PFSK-1 (cell line): ENCODE data around the gene GPC4.

Source experiments
- FOXP2 ChIP-seq: optimal IDR thresholded peaks from 2 replicates; pipeline ENCODE3; 2011; ENCODE audit warnings: borderline replicate concordance, control low read depth, inconsistent platforms; ENCODE audit not compliant: insufficient read depth; ENCODE audit errors: extremely low read length, extremely low read depth
- POLR2AphosphoS5 ChIP-seq: IDR thresholded peaks from 2 replicates; pipeline ENCODE4 v1.6.1; 2012; ENCODE audit warnings: low read depth, mild to moderate bottlenecking, control low read depth, low read length, moderate library complexity
- SIN3A ChIP-seq: IDR thresholded peaks from 2 replicates; pipeline ENCODE4 v1.6.1; 2012; ENCODE audit warnings: mild to moderate bottlenecking, low read length, moderate library complexity, borderline replicate concordance; ENCODE audit not compliant: insufficient read depth
- TAF1 ChIP-seq: IDR thresholded peaks from 2 replicates; pipeline ENCODE4 v1.6.1; 2012; ENCODE audit warnings: low read length, control low read depth, borderline replicate concordance; ENCODE audit not compliant: insufficient read depth
- TF ChIP-seq, protein P1 (sequence below), 2 experiments: IDR thresholded peaks; 2 replicates each; pipeline versions ENCODE4 v1.6.1 to v1.8.0; 2011 to 2012; ENCODE audit warnings: low read depth in 2 of 2, low read length in 2 of 2, control low read depth in 1 of 2, inconsistent platforms in 1 of 2, mild to moderate bottlenecking in 1 of 2, moderate library complexity in 1 of 2; ENCODE audit not compliant: insufficient read depth in 1 of 2

Gene GPC4

DNA sequence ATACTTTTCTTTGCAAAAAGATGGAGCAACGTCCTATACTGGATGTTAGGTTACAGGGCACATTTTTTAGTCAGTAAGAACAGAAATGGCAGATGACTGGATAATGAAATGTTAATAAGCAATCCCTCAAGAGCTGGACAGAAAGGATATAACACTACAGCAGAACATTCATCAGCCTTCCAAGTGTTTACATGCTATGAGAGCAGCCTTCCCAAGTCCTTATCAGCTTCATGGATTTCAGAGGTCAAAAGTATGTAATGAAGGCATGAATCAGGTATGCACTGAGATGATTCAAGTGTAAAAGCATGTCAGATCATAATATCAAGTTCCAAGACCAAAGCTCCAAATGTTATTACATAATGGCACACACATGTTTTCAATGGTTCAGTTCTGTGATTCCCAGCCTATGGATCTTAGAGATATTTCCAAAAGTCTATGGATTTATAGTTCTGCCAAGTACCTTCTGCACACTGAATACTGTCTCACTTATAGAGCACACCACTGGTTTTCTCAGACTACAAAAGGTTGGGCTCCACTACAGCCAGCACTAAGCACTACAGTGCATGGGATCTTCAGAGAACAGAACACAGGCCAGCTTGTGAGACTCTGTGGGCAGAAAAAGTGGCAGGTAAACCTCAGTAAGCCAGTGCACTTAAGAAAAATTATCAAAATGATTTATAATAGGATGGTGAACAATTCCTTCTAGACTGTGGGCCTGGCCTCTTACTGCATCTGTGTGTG lies 49.2 kb downstream of the GPC4 start:
- TF ChIP-seq SIN3A = no peak
- no peak for TF ChIP-seq FOXP2
- TF ChIP-seq TAF1 = no peak
- no peak for TF ChIP-seq POLR2AphosphoS5
- TF ChIP-seq, protein P1, sequence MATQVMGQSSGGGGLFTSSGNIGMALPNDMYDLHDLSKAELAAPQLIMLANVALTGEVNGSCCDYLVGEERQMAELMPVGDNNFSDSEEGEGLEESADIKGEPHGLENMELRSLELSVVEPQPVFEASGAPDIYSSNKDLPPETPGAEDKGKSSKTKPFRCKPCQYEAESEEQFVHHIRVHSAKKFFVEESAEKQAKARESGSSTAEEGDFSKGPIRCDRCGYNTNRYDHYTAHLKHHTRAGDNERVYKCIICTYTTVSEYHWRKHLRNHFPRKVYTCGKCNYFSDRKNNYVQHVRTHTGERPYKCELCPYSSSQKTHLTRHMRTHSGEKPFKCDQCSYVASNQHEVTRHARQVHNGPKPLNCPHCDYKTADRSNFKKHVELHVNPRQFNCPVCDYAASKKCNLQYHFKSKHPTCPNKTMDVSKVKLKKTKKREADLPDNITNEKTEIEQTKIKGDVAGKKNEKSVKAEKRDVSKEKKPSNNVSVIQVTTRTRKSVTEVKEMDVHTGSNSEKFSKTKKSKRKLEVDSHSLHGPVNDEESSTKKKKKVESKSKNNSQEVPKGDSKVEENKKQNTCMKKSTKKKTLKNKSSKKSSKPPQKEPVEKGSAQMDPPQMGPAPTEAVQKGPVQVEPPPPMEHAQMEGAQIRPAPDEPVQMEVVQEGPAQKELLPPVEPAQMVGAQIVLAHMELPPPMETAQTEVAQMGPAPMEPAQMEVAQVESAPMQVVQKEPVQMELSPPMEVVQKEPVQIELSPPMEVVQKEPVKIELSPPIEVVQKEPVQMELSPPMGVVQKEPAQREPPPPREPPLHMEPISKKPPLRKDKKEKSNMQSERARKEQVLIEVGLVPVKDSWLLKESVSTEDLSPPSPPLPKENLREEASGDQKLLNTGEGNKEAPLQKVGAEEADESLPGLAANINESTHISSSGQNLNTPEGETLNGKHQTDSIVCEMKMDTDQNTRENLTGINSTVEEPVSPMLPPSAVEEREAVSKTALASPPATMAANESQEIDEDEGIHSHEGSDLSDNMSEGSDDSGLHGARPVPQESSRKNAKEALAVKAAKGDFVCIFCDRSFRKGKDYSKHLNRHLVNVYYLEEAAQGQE (IDR thresholded peaks at IDR 0.05; ENCODE audit: insufficient read depth in 1 of 2, low read depth in 2 of 2, low read length in 2 of 2) = no peak

DNA sequence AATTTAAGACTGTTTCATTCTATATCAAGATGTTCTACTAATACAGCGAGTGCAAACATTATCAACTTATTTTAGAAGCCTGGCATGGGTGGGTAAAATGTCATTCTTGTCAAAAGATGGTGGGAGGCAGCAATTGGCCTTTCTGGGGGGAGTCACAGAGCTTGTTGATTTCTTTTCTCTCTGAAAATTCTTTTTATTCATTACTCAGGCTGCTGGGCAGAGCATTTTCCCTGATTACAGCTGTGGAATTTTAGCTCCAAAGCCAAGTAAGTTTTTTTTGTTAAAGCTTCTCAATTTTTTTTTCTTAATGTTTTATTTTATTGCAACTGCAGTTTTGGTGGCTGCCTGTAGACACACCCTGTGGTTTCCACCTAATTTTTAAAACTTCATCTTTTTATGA lies 50.4 kb downstream of the GPC4 start:
- TF ChIP-seq, protein P1 (IDR thresholded peaks at IDR 0.05; ENCODE audit: insufficient read depth in 1 of 2, low read depth in 2 of 2, low read length in 2 of 2) = no peak
- no peak for TF ChIP-seq TAF1
- TF ChIP-seq FOXP2 = no peak
- no peak for TF ChIP-seq SIN3A
- no peak for TF ChIP-seq POLR2AphosphoS5

DNA sequence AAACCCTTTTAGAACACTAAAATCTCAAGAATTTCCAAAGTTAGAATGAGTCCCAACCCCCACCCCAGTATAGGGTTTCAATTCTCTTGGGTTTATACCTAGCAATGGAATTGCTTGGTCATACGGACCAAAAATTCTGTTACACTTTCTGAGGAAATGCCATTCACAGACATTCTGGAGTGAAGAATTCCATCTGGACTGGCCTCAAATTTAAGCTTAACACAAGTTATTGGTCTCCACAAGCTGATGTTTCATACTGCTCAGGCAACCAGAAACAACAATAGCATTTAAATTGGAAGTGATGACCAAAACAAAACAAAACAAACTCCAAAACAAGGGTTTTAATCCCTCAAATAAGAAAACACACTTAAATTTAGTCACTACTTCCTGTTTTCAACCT lies 51.1 kb downstream of the GPC4 start:
- TF ChIP-seq, protein P1 (IDR thresholded peaks at IDR 0.05; ENCODE audit: insufficient read depth in 1 of 2, low read depth in 2 of 2, low read length in 2 of 2) = no peak
- TF ChIP-seq POLR2AphosphoS5 (no peak), SIN3A (no peak), TAF1 (no peak)

DNA sequence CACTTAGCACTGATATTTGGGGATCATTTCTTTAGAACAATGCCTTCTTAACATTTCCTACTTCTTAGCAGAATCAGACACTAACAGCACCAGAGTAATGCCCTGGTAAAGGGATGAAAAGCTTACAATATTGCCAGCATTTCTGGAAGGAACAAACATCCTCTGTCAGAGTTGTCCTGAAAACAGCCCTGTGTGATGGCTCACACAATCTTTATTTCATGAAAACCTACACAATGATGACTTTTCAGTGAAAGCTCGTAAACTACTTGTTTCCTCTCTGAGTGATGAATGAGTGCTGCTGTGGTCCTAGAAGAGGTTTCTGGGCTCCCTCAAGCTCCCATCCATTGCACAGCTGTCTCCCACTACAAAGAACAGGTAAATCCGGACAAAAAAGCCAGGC lies 52.8 kb downstream of the GPC4 start:
- no peak for TF ChIP-seq FOXP2
- TF ChIP-seq SIN3A = no peak
- TF ChIP-seq, protein P1 (IDR thresholded peaks at IDR 0.05; ENCODE audit: insufficient read depth in 1 of 2, low read depth in 2 of 2, low read length in 2 of 2) = no peak
- TF ChIP-seq TAF1 = no peak
- TF ChIP-seq POLR2AphosphoS5 = no peak
